Fibroblast of the aortic adventitia (primary cell): ENCODE results near the gene TNS4. TPM values are rescaled to one million over a fixed set of nuclear protein-coding genes. Genes with fewer than 3 reads are reported as not detected.
A peak's percentile ranks its signal among the peaks of the same experiment; 100 is the strongest.

ENCODE experiments used
- DNase-seq: peaks from one replicate; pipeline ENCODE4 v3.0.0-alpha.2; 2010; ENCODE audit warnings: low read depth
- H3K4me3 ChIP-seq: 2 replicates; pipeline ENCODE4 v1.5.1; 2011; ENCODE audit warnings: low read depth, mild to moderate bottlenecking, control low read depth, low read length, moderate library complexity
- total RNA-seq: library from RNA; depleted of rRNA; stranded (reverse); fragments of >200 nt; gene quantifications from 2 replicates; pipeline ENCODE4 v1.2.3, GENCODE V29; 2012; ENCODE audit warnings: low replicate concordance
- TF ChIP-seq, protein P1 (sequence below): IDR thresholded peaks from 2 replicates; pipeline ENCODE4 v1.5.1; 2011; ENCODE audit warnings: mild to moderate bottlenecking, low read length, control low read depth, inconsistent platforms; ENCODE audit not compliant: insufficient read depth

Gene TNS4
- total RNA-seq, 1 donor = not detected

DNA sequence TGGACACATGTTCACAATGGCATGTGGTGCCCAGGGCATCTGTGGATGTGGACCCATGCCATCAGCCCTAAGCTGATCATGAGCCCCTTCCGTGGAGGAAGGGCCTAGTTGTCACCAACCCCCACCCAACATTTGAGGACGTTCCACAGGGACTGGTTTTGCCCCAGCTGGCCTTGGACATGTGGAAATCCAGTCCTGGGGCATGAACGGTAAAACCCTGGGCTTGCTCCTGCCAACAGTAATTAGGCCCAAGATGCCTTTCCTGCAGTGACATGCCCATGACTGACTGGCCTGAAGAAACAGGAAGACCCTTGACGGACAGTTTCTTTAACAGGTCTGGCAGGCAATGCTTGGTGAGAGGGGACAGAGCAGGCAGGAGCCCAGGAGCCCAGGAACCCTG lies 7.7 kb downstream of the TNS4 start:
- TF ChIP-seq, protein P1, sequence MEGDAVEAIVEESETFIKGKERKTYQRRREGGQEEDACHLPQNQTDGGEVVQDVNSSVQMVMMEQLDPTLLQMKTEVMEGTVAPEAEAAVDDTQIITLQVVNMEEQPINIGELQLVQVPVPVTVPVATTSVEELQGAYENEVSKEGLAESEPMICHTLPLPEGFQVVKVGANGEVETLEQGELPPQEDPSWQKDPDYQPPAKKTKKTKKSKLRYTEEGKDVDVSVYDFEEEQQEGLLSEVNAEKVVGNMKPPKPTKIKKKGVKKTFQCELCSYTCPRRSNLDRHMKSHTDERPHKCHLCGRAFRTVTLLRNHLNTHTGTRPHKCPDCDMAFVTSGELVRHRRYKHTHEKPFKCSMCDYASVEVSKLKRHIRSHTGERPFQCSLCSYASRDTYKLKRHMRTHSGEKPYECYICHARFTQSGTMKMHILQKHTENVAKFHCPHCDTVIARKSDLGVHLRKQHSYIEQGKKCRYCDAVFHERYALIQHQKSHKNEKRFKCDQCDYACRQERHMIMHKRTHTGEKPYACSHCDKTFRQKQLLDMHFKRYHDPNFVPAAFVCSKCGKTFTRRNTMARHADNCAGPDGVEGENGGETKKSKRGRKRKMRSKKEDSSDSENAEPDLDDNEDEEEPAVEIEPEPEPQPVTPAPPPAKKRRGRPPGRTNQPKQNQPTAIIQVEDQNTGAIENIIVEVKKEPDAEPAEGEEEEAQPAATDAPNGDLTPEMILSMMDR = no peak
- no peak for DNase-seq
- no peak overlapping the region for H3K4me3 ChIP-seq

DNA sequence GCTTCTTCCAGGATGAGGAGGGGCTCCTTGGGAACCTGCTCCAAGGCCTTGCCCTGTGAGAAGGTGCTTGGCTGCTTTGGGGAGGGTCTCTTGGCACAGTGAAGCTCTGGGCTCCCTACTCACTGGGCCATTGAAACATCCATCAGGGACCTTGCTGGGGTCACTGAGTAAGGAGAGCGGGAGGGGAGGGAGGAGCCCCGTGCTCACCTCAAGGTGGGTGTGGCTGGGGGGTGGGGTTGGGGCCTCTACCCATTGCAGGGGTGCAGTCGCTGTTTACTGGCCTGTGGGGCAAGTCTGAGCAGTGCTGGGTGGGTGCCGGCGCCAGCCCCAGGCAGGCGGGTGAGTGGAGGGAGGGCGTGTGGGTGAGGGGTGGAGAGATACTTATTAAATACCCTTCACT lies 9.9 kb downstream of the TNS4 start:
- no peak overlapping the region for H3K4me3 ChIP-seq
- TF ChIP-seq, protein P1 = no peak
- no peak for DNase-seq

DNA sequence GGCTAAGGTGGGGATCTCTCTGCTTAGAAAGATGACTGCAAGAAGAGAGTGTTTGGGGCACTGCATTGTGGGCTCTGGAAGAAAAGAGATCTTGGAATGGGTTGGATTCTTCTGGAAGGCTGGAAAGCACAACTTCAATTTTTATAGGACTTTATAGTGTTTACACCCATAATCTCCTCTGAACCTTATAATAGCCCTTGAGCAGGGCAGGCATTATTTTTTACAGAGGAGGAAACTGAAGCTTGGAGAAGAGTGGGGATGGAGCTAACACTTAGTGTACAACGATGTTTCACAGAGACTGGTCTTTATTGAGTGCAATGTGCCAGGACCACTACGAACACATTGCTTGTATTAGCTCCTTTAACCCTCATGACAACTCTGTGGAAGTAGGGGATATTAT lies 10.4 kb downstream of the TNS4 start:
- H3K4me3 ChIP-seq = no peak overlapping the region
- TF ChIP-seq, protein P1 = no peak
- DNase-seq = no peak

DNA sequence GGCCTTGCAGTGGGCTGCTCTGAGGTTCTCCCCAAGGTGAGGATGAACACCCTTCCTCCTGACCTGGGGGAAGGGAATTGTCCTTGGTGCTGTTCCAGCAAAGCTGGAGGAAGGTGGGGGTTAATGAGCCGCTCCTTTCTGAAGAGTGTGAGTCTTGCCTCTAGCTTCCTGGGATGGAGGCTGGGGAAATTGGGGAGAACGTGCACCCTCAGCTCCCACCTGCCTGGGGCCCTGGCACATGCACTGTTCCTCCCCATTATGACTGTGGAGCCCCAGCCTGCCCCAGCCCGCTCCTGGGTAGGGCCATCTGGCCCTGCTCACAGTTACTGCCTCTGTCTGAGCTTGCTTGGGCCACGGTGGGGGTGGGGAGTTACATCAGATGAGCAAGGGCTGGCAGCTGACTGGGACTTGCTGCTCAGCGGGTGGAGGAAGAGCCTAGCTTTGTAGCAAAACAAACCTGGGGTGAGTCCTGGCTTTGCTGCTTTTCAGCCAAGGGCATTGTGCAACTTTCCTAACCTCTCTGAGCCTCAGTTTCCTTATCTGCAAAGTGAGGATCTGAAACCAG lies 11.1 kb downstream of the TNS4 start:
- peak; percentile 79 for DNase-seq
- no peak overlapping the region for H3K4me3 ChIP-seq
- TF ChIP-seq, protein P1 = no peak

DNA sequence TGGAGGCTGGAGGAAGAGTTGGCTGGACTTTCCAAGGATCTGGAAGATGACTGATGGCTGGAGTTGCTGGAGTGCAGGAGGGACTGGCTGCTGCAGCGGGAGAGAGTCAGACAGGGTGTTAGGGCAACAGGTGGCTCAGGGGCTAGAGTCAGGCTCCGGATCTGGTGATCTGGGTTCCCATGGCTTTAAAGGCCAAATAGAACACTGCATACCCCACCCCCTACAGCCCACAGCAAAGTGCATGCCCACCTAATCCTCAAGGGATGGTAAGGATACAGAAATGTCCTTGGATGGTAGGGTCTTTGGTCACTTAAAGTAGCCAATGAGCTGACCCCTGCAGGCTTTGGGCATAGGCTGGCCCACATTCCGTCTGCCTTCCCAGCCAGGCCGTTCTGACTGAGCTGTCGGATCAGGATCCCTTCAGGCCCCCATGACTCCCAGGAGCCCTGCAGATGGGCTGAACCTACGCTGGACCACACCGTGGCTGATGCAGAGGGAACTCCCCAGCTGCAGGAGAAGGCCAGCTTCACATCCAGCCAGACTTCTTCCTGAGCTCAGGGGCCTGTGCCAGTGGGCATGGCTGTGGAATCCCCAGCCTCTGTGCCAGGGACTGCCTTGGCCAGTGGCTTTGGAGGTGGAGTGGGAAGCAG lies 13.9 kb downstream of the TNS4 start:
- DNase-seq = peak; percentile 27
- no peak overlapping the region for H3K4me3 ChIP-seq
- TF ChIP-seq, protein P1 = no peak

DNA sequence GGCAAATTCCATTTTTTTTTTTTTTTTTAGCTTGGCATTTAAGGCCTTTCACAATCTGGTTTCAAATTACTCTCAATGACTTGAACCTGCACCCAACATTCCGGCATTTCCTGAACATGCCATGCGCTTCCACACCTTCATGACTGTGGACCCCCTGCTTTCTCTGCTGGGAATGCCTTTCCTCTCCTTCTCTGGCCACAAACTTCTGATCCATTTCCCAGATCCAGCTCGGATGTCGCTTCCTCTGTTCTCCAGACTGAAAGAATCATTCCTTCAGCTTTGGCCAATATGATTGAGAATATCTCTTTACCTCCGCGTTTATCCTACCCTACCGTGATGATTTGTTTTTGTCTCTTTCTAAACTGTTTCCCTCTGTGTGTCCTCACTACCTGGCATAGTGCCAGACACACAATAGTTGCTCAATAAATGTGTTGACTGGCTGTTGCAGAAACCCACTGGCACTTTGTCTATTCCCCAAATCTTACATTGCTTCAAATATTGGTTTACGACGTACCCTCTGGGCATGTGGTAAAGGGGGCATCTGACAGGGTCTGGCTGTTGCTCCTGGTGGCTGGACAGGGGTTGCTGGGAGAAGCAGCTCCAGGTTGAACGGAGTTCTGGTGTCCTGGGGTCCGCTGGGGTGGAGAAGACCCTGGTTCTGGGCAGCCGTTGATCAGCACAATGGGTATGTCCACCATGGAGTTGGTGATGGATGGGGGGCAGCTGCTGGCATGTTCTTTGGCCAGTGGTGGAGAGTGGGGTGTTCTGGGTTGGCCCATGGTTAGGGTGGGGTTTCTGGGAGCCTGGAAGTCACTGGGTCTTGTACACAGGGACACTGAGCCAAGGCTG lies 14.7 kb downstream of the TNS4 start:
- no peak overlapping the region for H3K4me3 ChIP-seq
- peak; percentile 94 for DNase-seq
- TF ChIP-seq, protein P1 = no peak
